Kidney (tissue), 14 donors: ENCODE measurements around the gene HAND1. TPM values are rescaled to one million over a fixed set of nuclear protein-coding genes. Genes with fewer than 3 reads are reported as not detected.

Experiments used
- DNase-seq, 5 donors: peaks; one replicate each; pipeline ENCODE4 v3.0.0-alpha.2; 2013 to 2020
- FAIRE-seq: peaks from 2 replicates; lab custom pipeline; 2012; peaks lifted over from hg19 to GRCh38; lab: Jason Lieb, UNC
- H3K27ac ChIP-seq, 2 donors: one replicate each; pipeline ENCODE4 v1.7.0; 2013; ENCODE audit warnings: low read depth in 2 of 2, low read length in 2 of 2, inconsistent platforms in 1 of 2
- H3K27me3 ChIP-seq: one replicate; pipeline ENCODE4 v1.7.1; 2013; ENCODE audit warnings: low read length, inconsistent platforms; ENCODE audit not compliant: control insufficient read depth, insufficient read depth
- H3K36me3 ChIP-seq, 3 donors: one replicate each; pipeline versions ENCODE4 v1.7.0 to v1.7.1; 2013; ENCODE audit warnings: low read length in 3 of 3, control low read depth in 1 of 3, inconsistent platforms in 1 of 3; ENCODE audit not compliant: insufficient read depth in 3 of 3, control insufficient read depth in 2 of 3
- H3K4me1 ChIP-seq, 3 donors: one replicate each; pipeline versions ENCODE4 v1.7.0 to v1.7.1; 2013; ENCODE audit warnings: low read length in 3 of 3, inconsistent platforms in 1 of 3, low read depth in 1 of 3; ENCODE audit not compliant: control insufficient read depth in 2 of 3, insufficient read depth in 2 of 3
- H3K4me3 ChIP-seq, 3 donors: one replicate each; pipeline versions ENCODE4 v1.7.0 to v1.8.1; 2013; ENCODE audit warnings: low read length in 3 of 3, control low read depth in 1 of 3, inconsistent platforms in 1 of 3
- H3K9ac ChIP-seq, 3 donors: one replicate each; pipeline versions ENCODE4 v1.7.0 to v1.7.1; 2013; ENCODE audit warnings: low read length in 3 of 3, control low read depth in 1 of 3, inconsistent platforms in 1 of 3
- H3K9me3 ChIP-seq, 3 donors: one replicate each; pipeline versions ENCODE4 v1.7.0 to v1.7.1; 2013; ENCODE audit warnings: low read length in 3 of 3, control low read depth in 1 of 3, inconsistent platforms in 1 of 3; ENCODE audit not compliant: control insufficient read depth in 2 of 3, insufficient read depth in 1 of 3
- intact Hi-C: fragments of 100-400 bp; cut with DNase I; formaldehyde crosslinking; loops from one replicate; pipeline ENCODE4 v1.11.1; 2022
- polyA plus RNA-seq: library from polyadenylated mRNA; stranded (reverse); fragments of 350-450 nt; fragmentation: Illumina TruSeq; extraction: RNeasy Lipid Tissue Mini Kit (QIAGEN cat#74804); gene quantifications from one replicate; pipeline ENCODE4 v1.2.3, GENCODE V29; 2014; ENCODE audit warnings: low read depth, low replicate concordance; ENCODE audit not compliant: insufficient read depth
- total RNA-seq: library from RNA; stranded (reverse); fragmentation: NEBNext Ultra II Directional; extraction: Animal tissue kit (Norgen Biotek cat#: 25700); gene quantifications from one replicate; pipeline ENCODE4 v1.2.1, GENCODE V29; 2021
- TF ChIP-seq, protein P1 (sequence below): IDR thresholded peaks from 3 replicates; pipeline ENCODE4 v1.5.1; 2012; ENCODE audit warnings: mild to moderate bottlenecking, moderate library complexity, borderline replicate concordance; ENCODE audit not compliant: insufficient read depth; ENCODE audit errors: extremely low read depth
- donor health status: control.
- donor health status: control.
- donor health status: control.
- donor health status: control.
- donor health status: control.
- donor health status: DM: yes; HTN: yes; CAD: no.
- donor health status: Normal renal cell carcinoma (clear cell type).

HAND1 gene
- total and polyA plus RNA-seq, 2 donors from 2014 or later: not detected

DNA sequence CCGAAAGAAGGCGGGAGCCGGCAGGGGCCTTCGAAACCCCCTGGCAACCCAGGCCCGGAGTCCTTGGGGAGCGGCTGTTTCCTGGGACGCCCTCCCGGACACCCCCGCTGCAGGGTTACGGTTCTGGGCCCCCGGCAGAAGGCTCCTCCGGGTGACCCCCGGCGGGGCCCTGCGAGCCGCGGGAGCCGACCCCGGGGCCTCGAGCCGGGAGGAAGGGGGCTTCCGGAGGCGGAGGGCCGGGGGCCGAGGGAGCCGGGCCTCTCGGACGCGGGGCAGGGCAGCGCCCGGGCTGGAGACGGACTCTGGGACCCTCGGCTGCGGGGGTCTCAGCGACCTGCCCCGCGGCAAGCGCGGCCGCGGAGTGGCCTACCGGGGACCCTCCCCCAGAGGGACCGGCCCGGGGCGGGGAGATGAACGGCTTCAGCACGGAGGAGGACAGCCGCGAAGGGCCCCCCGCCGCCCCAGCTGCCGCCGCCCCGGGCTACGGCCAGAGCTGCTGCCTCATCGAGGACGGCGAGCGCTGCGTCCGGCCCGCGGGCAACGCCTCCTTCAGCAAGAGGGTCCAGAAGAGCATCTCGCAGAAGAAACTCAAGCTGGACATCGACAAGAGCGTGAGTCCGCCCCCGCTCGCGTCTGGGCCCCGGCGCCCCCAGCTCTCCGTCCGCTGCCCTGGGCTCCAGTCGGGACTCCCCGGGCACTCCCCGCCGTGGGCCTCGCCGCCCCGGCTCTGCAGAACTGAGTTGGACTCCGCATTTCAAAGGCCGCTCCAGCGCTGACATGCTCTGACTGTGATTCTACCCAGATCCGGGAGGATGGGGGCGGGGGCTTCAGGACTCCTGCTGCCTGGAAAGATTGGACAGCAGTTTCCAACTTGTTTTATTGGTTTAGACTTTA, 31.6 kb downstream of the HAND1 start:
- peak overlapping the region; percentile 45 to 97 (median 72) for H3K4me3 ChIP-seq
- H3K9me3 ChIP-seq: no peaks in the 10 kb centered on the region
- no peak for FAIRE-seq
- no peaks in the 10 kb centered on the region for H3K27me3 ChIP-seq
- TF ChIP-seq, protein P1, sequence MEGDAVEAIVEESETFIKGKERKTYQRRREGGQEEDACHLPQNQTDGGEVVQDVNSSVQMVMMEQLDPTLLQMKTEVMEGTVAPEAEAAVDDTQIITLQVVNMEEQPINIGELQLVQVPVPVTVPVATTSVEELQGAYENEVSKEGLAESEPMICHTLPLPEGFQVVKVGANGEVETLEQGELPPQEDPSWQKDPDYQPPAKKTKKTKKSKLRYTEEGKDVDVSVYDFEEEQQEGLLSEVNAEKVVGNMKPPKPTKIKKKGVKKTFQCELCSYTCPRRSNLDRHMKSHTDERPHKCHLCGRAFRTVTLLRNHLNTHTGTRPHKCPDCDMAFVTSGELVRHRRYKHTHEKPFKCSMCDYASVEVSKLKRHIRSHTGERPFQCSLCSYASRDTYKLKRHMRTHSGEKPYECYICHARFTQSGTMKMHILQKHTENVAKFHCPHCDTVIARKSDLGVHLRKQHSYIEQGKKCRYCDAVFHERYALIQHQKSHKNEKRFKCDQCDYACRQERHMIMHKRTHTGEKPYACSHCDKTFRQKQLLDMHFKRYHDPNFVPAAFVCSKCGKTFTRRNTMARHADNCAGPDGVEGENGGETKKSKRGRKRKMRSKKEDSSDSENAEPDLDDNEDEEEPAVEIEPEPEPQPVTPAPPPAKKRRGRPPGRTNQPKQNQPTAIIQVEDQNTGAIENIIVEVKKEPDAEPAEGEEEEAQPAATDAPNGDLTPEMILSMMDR: no peak
- intact Hi-C loops: no loop called here
- peak; percentile 78 to 86 (median 80) for DNase-seq
- H3K27ac ChIP-seq: peak overlapping the region in 1 of 2 donors; percentile 53
- peaks cover 3 to 14% (median 8%) of the 10 kb centered on the region in 3 donors for H3K4me1 ChIP-seq
- peak overlapping the region; percentile 7 to 42 (median 34) for H3K9ac ChIP-seq
- H3K36me3 ChIP-seq: peaks cover 0 to 11% (median 1%) of the 10 kb centered on the region in 3 donors

DNA sequence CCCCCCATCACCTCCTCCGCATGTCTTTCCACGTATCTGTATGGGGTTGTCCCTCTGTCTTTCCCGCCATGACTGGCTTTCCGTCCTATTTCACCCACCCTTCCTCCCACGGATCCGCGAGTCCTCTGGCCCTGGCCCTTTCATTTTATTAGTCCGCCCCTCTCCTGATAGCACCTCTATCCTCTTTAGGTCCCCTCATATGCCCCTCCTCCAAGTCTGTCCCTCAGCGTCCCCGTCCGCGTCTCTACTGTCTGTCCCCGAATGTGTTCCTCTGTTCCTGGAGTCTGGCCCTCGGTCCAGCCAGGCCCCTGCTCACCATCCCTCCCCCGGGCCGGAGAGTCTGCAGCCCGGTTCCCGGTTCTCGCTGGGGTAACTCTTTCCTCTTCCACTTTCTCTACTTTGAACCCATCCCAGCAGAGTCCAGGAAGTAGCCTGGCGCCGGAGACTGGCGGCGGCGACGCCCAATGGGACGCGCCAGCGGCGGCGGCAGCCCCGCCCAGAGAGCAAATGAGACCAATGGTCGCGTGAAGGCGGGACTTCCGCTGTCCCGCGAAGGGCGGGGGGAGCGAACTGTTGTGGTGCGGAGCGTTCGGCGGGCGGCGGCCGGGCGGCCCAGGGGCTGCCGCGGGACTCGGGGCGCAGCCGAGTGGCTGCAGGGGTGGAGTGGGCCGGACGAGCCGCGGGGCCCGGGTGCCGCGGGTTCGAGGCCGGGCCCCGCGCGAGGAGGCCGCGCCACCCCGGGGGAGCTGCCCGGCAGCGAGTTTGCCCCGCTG, 32.4 kb downstream of the HAND1 start, which contains the start of gene SAP30L:
SAP30L (plus strand) TSS at position 576 of the 773 bp plus-strand sequence. CDS start 608 bp downstream, outside the sequence.
- Histone ChIP-seq H3K4me3 (peak within 1 kb of the TSS; percentile 91 to 97 (median 96)), H3K9me3 (no peaks in the 10 kb centered on the region), H3K36me3 (peaks cover 0 to 5% (median 0%) of the 10 kb centered on the region in 3 donors), H3K27me3 (no peaks in the 10 kb centered on the region), H3K9ac (peak within 1 kb of the TSS; percentile 81 to 86 (median 85)), H3K4me1 (peaks cover 3 to 14% (median 8%) of the 10 kb centered on the region in 3 donors), H3K27ac (peak within 1 kb of the TSS; percentile 40 to 53)
- TF ChIP-seq, protein P1: no peak
- intact Hi-C loops: no loop called here
- DNase-seq (peak; percentile 96 to 98 (median 97)), FAIRE-seq (no peak)

DNA sequence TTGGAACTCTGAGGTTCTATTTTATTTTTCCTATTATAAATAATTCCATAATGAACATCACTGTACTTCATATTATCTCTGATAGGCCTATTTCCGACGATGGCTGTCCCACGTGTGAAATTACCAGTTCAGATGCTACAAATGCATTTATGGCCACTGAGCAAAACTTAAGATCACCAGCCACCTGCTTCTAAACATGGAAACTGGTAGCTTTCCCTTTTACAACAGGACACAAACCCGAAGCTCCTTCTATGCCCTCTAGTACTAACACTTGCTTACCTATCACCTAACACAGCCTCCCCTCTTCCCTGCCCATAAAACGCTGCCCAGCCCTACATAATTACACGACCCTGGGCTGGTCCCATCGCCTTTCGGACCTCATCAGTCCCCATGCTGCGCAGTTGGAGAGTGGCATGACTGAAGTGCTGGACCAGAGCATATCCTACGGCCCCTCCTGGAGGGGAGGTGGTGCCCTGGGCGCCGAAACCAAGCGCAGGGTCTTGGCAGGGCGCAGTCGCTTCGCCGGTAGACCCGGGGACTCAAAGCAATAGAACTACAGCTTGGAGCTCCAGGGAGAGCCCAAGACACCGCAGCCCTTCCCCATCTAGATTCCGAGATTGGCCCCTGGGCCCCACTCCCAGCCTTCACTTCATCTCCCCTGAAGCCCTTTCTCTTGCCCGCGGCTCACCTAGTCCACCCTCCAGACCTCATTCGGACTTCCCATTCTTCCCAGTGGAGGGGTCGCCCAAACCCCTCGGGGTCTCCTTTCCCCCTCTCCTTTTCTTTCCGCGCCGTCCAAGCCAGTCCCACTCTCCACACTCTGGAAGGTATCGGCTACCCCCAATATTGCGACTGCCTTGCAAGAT, 33.2 kb downstream of the HAND1 start:
- Histone ChIP-seq H3K27ac (peak overlapping the region; percentile 40 to 51), H3K36me3 (peaks cover 0 to 3% (median 0%) of the 10 kb centered on the region in 3 donors), H3K4me1 (peaks cover 3 to 14% (median 8%) of the 10 kb centered on the region in 3 donors), H3K4me3 (peak overlapping the region; percentile 91 to 97 (median 96)), H3K9ac (peak overlapping the region; percentile 81 to 86 (median 85)), H3K27me3 (no peaks in the 10 kb centered on the region), H3K9me3 (no peaks in the 10 kb centered on the region)
- FAIRE-seq: no peak
- TF ChIP-seq, protein P1: no peak
- intact Hi-C loops: no loop called here
- DNase-seq: peak; percentile 21 to 71 (median 37)
